ENCODE measurements around the gene ORM2.

ORM2 gene

GRCh38 chr9:114349713-114350480, 20.2 kb downstream of the ORM2 start:
- no peak for DNase-seq (ENCODE audit: low spot score)

GRCh38 chr9:114350636-114351401, 21.1 kb downstream of the ORM2 start:
- no peak for DNase-seq (ENCODE audit: low spot score)

DNA sequence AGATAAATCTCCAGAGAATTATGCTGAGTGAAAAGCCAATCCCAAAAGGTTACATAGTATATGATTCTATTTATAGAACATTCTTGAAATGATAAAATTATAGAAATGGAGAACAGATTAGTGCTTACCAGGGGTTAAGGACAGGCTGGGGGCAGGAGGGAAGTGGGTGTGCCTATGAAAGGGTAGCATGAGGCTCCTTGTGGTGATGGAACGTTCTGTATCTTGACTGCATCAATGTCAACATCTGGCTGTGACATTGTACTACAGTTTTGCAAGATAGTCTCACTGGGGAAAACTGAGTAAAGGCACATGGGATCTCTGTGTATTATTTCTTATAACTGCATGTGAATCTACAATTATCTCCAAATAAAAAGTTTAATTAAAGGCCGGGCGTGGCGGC, 22.3 kb downstream of the ORM2 start:
- DNase-seq (ENCODE audit: low spot score): no peak

DNA sequence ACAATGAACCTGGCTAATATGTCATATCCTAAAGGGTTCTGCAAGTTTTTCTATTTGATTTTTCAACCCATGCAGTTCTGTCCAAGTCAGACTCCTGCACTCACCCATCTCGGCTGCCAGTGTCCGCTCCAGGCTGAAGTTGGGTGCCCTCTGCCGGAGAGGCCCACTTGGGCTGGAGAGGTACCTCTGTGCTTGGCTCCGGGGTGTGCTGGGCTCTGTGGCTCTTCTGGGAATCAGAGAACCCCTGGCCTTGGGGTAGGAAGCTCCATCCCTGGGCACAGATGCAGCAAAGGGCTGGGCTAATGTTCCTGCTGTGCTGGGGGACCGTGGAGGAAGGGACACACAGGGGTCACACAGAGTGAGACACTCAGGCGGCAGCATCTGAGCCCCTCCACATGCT, 26.2 kb downstream of the ORM2 start:
- DNase-seq (ENCODE audit: low spot score): no peak

- DNase-seq (ENCODE audit: low spot score): no peak
Observed at GRCh38 chr9:114356792-114357191, 27.1 kb downstream of the ORM2 start.

GRCh38 chr9:114357360-114357759, 27.7 kb downstream of the ORM2 start:
- DNase-seq (ENCODE audit: low spot score): no peak

DNA sequence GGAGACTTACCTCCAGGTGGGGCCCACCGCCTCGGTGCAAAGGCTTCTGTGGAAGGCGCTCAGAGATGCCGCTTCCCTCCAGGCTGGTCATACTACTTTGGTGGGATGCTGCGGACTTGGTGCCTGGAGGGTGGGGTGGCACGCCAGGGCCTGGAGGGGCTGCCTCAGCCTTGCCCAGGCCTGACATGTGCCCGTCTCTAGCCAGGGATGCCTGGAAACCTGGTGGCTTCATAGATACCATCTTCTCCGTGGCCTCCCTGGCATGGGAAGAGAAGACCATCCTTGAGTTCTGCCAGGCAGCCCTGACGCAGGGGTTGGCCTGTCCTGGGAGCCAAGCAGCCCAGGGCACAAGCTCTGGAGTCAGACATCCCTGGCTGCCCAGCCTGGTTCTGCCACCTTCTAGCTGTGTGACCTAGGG, 28.3 kb downstream of the ORM2 start:
- no peak for DNase-seq (ENCODE audit: low spot score)

DNA sequence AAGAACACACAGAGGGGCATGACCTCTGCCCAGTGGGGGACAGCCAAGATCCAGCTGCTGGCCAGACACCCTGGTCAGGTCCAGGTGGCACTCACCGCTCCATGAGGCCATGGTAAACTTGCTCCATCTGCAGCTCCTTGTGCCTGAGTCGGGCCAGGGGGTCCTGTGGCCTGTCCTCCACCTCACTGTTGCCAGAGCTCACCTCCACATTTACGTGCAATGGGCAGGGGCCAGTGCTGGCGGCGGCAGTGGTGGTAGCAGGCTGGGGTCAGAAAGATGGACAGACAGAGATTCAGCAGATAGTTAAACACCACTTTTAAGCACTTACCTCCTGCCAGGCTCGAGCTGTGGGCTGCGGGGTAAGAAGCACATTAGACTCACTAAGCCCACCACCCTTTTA, 30.1 kb downstream of the ORM2 start:
- DNase-seq (ENCODE audit: low spot score): no peak

DNA sequence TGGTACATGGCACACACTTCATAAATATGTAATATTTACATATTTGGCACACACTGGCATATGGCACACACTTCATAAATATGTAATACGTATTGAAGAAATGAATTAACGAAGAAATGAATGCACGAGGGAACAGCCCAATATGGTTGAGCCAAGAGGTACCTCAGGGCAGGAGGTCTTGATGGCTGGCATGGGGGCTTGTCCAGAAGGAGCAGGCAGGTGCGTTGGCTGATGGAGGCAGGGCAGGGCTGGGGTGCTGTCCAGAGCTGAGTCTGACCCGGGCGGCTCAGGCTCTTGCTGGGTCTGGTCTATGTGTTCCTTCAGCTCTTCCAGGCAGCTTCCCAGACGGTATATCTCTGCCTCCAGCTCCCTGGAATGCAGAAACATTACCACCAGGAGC, 31.9 kb downstream of the ORM2 start:
- DNase-seq (ENCODE audit: low spot score): no peak

DNA sequence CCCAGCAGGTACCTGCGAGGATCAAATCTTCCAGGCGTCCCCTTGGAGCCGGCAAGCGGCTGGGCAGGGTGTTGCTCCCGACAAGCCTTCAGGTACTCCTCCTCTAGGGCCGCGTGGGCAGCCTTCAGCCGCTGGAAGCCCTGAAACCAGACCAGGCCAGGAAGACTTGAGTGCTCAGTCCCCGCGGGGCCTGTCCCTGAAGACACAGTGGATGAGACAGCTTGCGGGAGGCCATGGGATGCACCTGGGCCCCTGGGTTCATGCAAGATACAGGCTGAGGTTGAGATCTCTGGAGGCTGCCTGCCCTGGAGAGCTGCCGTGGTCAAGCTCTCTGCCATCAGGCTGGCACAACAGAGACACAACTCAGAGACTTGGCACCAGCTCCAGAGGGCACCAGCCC, 32.7 kb downstream of the ORM2 start:
- no peak for DNase-seq (ENCODE audit: low spot score)

DNA sequence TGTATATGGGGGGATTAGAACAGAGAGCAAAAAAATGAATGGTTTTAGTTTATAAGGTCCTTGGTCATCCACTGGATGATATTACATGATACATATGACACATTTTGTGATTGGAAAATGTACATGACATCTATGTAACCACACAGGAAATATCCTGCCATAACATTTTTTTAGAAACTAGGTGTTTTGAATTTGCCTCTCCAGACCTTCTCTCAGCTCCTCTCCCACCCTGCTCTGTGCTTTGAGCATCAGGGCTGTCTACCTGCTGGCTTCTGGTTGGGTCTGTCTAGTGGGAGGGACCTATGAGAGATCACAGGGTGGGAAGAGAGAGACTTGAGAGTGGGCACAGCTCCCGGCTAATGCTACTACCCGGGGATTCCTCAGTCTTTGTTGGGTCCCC, 33.8 kb downstream of the ORM2 start:
- DNase-seq (ENCODE audit: low spot score): no peak

DNA sequence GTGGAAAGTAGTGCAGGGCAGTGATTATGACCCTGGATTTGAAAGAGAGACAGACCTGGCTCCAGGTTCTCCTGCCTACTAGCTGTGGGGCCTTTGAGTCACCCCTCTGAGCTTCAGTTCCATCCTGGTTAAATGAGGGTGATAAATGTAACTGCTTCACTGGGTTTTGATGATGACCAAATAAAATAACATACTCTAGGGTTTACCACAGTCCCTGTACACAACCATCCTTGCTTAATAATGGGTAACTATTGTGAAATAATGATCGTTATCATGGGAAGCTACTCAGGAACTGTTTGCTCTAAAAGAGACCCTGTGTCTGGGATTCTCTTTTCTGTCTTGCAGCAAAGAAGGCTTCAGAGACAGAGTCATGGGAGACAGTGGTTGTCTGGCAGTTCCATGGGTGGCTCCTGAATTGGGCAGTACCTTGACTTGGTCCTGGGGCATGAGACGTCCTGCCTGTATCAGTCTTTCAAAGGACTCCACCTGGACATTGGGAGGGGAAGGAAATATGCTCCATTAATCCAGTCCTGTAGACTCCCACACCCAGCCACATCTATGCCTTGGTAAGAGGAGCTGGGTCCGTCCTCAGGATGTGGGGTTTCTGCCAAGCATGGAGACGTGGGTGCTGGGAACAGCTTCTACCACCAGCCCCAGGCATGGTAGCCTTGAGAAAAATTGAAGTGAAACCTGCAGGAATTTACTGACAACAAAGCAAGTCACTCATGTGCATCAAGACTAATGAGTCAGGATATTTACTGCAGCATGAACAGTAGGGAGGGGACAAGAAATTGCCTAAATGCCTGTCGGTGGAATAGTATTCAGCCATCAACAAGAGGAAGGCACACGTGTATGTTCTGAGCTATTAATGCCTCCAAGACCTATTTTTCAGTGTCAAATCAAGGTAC, 34.7 kb downstream of the ORM2 start:
- no peak for DNase-seq (ENCODE audit: low spot score)

GRCh38 chr9:114365194-114365593, 35.5 kb downstream of the ORM2 start:
- no peak for DNase-seq (ENCODE audit: low spot score)

- DNase-seq (ENCODE audit: low spot score): no peak
Observed at GRCh38 chr9:114366334-114367128, 36.9 kb downstream of the ORM2 start.

DNA sequence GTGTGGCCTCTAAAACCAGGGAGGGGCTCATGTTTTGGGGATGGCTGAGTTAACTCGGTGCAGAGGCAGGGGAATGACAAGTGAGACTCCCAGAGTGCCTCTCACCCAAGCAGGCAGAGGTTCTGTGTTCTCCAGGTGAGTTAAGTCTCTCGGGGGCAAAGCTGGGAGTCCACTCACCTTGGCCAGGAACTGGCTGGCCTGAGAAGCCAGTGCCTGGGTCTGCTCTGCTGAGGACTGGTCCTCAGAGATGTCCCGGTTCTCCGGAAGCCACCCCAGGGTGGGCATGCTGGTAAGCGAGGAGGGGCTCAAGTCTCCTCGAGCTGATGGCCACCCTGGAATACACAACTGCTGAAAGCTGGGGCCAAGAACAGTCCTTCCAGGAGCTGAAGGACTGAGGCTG, 37.7 kb downstream of the ORM2 start:
- no peak for DNase-seq (ENCODE audit: low spot score)

DNA sequence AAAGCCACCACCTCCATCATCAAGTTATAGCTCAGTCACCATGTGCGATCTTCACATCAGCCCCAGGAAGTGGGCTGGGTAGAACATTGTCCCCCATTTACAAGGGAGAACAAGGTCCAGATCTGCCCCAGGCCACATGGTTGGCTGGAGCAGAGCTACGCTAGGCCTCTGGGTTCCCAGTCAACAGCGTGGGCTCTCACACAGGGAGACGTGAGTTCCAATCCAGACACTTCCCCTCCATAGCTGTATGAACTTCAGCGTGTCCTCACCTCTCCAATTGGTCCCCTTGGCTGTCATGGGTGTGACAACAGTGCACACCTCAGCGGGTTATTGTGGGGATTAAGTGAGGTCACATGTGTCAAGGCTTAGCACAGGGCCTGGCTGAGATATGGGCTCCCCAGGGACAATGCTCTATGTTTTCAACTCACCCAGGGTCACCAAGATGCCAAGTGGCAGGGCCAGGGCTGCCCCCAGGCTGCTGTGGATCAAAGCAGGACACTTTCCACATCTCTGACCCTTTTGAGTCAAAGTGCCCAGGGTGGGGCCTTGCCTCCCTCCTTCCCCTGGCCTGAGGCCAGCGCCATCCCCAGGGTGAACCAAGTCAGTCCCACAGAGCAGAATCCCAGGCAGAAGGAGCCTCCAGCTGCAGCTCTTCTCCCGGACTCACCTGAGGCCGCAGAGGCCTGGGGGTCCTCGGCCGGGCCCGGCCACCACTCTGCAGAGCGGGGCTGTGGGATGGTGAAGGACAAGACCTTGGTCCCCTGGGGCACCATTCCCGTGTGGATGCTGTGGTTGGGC, 38.3 kb downstream of the ORM2 start:
- no peak for DNase-seq (ENCODE audit: low spot score)

- no peak for DNase-seq (ENCODE audit: low spot score)
Observed at GRCh38 chr9:114369216-114370130, 39.8 kb downstream of the ORM2 start.

DNA sequence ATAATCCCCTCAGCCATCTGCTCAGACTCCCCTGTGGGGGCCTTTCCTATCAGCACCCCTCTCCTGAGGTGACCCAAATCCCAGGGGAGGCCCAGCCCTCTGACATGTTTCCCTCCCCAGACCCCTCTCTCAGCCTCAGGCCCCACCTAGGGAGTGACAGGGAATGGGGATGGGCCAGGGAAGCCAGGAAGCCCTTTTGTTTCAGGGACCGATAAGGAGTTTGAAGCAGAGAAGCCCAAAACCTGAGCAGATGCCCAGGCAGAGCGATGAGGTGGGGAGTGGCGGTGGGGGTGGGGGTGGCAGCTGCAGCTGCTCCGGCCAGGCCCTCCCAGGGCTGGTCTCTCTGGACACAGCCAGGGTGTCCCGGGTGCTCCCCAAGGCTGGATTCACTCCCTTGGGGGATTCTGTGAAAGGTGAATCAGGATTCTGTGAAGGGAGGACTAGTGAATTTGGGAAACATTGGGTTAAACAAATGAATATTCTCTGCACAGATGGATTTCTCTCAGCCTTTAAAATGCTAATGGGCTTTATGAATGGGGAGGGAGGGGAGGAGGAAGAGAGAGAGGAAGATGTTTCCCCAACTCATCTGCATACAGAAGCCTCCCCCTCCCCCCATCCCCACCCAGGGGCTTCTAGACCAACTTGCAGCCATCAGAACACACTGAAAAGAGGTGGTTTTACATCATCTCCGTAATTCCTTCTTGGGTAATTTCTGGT, 40.7 kb downstream of the ORM2 start:
- peak; percentile 47 for DNase-seq (ENCODE audit: low spot score)

DNA sequence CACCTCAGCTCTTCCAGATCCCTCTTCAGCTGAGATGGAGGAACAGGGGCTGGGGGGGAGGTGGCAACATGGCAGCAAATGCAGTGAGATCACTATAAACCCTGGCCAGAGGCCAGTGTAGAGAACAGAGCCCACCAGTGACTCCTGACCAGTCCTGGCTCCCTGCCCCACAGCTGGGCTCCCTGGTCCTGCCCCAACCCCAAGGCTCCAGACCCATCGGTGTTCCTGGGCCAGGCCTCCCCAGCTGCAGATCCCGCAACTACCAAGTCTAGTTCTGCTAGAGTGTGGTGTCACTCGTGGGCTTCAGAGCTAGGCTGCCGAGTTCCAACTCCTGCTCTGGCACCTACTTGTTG, 41.3 kb downstream of the ORM2 start:
- DNase-seq (ENCODE audit: low spot score): peak; percentile 63

Data from left forelimb (tissue), 1 donor.